Epithelial cell of esophagus (primary cell): ENCODE measurements around the gene PEX12.

Experiments
- DNase-seq: peaks from one replicate; pipeline ENCODE4 v3.0.0; 2010; ENCODE audit warnings: low read depth
- H3K4me3 ChIP-seq: 2 replicates; pipeline ENCODE4 v1.5.1; 2011; ENCODE audit warnings: mild to moderate bottlenecking, low read length, control low read depth
- CTCF ChIP-seq: IDR thresholded peaks from 2 replicates; pipeline ENCODE4 v1.5.1; 2011; ENCODE audit warnings: low read depth, mild to moderate bottlenecking, low read length, control low read depth, inconsistent platforms; ENCODE audit not compliant: insufficient read depth; ENCODE audit errors: missing control alignments

The PEX12 gene

GRCh38 chr17:35578197-35578928, at the start of gene PEX12:
PEX12 (minus strand) TSS chr17:35578571; CDS start chr17:35578021, 550 bp downstream.
- no peak for TF ChIP-seq CTCF
- H3K4me3 ChIP-seq, result peak within 1 kb of the TSS; percentile 87
- DNase-seq, result peak; percentile 86

DNA sequence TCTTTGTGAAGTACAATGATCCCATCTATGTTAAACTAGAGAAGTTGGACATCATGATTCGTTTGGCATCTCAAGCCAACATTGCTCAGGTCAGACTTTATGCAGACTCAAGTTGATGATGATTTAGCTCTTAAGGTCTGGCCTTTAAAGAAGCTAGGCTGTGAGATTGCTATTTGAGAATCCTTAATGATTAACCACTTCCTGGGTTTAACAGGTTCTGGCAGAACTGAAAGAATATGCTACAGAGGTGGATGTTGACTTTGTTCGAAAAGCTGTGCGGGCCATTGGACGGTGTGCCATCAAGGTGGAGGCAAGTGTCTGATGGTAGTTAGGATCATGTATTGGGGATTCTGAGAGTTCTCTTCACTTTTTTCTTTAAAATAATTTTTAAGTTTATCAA, 49.0 kb upstream of the PEX12 start:
- no peak overlapping the region for H3K4me3 ChIP-seq
- TF ChIP-seq CTCF, result no peak
- DNase-seq, result peak; percentile 24

GRCh38 chr17:35621768-35622167, 43.4 kb upstream of the PEX12 start:
- TF ChIP-seq CTCF, result no peak
- no peak overlapping the region for H3K4me3 ChIP-seq
- DNase-seq, result no peak

GRCh38 chr17:35618628-35619027, 40.3 kb upstream of the PEX12 start:
- H3K4me3 ChIP-seq, result no peak overlapping the region
- no peak for DNase-seq
- no peak for TF ChIP-seq CTCF

DNA sequence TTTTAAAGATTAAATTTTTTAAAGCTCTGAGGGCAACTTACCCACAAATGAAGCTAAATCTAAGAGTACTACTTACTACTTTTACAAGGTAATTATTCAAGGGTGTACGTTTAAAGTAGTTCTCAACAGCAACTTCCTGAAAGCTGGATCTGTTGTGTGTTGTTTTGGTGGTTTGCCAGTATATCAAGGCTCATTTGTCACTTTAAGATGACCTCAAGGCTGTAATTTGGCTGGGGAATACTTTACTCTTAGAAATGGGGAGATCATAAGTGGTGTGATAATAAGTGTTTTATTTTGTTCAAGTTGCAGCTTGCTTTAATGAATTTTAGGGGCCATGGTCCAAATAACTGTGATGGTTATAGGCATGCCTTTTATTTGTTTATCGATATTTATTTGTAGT, 39.1 kb upstream of the PEX12 start:
- DNase-seq, result no peak
- no peak overlapping the region for H3K4me3 ChIP-seq
- TF ChIP-seq CTCF, result no peak

DNA sequence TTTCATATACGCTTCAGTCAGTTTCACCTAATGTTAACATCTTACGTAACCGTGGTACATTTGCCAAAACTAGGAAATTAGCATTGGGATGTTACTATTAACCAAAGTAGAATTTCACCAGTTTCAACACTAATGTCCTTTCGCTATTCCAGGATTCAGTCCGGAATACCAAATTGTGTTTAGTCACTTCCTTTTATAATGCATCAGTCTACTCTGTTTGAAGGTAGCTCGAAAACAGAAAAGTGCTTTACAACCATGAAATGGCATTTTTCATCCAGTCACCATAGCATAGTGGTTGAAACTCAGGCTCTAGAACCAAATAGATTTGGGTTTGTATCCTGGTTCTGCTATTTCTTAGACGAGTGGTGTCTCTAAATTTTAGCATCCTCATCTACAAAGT, 38.2 kb upstream of the PEX12 start:
- no peak overlapping the region for H3K4me3 ChIP-seq
- DNase-seq, result no peak
- no peak for TF ChIP-seq CTCF

DNA sequence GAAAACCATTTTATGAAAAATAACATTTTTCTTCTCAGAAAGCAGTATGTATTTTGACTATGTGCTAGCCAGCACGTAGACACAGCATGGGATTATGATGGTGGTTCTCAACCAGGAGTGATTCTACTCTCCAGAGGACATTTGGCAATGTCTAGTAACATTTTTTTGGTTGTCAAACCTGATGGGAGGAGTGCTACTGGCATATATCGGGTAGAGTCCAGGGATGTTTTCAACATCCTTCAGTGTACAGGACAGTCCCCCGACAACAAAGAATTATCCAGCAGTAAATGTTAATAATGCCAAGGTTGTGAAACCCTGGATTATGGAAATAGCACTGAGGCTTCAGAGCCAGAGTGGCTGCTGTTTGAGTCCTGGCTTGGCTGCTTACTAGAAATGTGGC, 36.4 kb upstream of the PEX12 start:
- no peak for DNase-seq
- no peak for TF ChIP-seq CTCF
- no peak overlapping the region for H3K4me3 ChIP-seq
